RKO (cell line): Measurements from ENCODE around the gene FBF1.
"Not testable (repeated sequence)": the region's sequence is repeated elsewhere in the genome, so short reads cannot be mapped to it uniquely, and the experiment has no call there.

ENCODE experiments used
- DNase-seq: peaks from one replicate; pipeline ENCODE4 v3.0.0-alpha.2; 2016; ENCODE audit warnings: low spot score

Gene FBF1

GRCh38 chr17:75876190-75876937 lies 64.5 kb downstream of the FBF1 start:
- DNase-seq: no peak

- DNase-seq: no peak
Observed at GRCh38 chr17:75875940-75876189, 65.0 kb downstream of the FBF1 start.

DNA sequence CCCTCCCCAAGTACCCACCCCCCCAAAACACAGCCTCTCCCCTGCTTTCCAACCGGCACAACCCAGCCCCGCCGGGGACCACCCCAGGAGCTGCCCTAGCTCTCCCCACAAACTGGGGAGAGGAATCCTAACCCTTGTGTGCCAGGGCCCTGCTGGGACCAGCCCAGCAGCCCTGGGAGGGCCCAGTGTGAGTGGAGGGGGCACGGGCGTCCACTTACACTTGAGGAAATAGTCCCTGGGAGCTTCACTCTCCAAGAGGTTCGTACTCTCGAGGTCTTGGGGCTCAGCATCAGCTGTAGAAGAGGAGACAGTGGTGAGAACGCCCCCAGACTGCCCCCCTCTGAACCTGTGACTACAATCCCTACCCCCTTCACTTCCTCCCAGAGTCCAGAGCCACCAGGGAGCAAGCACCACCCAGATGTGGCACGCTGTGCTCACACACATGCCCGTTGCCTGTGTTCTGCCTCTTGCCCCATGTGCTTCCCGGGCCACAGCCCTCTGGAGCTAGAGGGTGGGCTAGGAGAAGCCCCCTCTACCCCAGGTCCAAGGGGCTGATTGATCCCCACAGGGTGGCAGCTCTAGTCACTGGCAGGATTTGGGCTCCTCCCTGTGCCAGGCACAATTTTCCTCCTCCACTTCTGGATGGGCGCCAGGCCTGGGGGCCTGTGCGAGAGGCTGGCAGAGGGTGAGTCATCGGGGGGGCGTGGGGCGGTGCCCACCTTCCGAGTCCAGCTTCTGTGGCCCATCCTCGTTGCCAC lies 65.5 kb downstream of the FBF1 start:
- DNase-seq: no peak

- no peak for DNase-seq
Observed at GRCh38 chr17:75874323-75875181, 66.3 kb downstream of the FBF1 start.

- no peak for DNase-seq
Observed at GRCh38 chr17:75873587-75874322, 67.1 kb downstream of the FBF1 start.

GRCh38 chr17:75872434-75873351 lies 68.1 kb downstream of the FBF1 start:
- DNase-seq: peak; percentile 26

DNA sequence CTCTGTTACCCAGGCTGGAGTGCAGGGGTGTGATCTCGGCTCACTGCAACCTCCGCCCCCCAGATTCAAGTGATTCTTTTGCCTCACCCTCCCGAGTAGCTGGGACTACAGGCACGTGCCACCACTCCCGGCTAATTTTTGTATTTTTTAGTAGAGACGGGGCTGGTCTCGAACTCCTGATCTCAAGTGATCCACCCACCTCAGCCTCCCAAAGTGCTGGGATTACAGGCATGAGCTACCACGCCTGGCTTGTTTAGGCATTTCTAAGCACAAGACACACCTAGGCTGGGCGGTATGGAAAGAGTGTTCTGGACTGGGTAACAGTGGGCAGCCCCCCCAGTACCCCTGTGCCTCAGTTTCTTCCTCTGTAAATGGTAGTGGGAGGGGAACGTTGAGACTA lies 70.6 kb downstream of the FBF1 start:
- not testable (repeated sequence) for DNase-seq

GRCh38 chr17:75869282-75870141 lies 71.3 kb downstream of the FBF1 start:
- DNase-seq: no peak

DNA sequence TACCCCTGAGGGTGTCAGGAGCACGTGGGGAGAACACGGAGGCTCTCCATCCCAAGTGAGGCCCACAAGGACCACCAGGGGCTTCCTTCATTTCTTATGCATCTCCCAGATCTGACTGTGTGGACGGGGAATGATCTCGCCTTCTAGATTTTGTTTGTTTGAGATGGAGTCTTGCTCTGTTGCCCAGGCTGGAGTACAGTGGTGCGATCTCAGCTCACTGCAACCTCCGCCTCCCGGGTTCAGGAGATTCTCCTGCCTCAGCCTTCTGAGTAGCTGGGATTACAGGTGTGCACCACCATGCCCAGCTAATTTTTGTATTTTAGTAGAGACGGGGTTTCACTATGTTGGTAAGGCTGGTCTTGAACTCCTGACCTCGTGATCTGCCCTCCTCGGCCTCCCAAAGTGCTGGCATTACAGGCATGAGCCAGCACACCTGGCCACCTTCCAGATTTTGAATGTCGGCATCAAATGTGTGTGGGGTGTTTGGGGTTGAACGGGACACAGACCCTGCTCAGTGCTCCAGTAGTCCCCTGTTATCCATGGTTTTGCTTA lies 72.0 kb downstream of the FBF1 start:
- DNase-seq: not testable (repeated sequence)

GRCh38 chr17:75865404-75866188 lies 75.2 kb downstream of the FBF1 start:
- not testable (repeated sequence) for DNase-seq

- not testable (repeated sequence) for DNase-seq
Observed at GRCh38 chr17:75864887-75865286, 76.0 kb downstream of the FBF1 start.

DNA sequence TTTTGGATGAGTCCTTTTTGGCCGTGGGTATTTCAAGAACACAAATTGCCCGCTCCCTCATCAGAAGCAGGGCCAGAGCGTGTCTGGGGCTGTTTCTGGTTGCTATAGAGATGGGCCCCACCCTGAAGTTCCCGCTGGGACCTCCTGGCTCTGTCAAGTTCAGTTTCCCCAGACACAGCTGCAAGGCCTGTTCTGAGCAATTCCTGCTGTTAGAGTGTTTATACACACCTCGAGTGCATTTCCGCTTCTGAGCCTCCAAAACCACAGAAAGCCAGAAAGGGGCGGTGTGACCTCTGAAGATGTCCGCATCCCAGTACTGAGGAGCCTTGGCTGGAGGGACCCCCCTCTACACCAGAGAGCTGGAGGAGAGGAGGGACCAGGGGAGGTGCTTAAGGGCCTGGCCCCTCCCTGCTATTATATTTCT lies 76.4 kb downstream of the FBF1 start:
- no peak for DNase-seq

GRCh38 chr17:75861927-75862317 lies 78.9 kb downstream of the FBF1 start:
- peak; percentile 26 for DNase-seq
